GM18526 (cell line): ENCODE data around the gene USP34.

Source experiments
- POLR2A ChIP-seq: IDR thresholded peaks from 3 replicates; pipeline ENCODE4 v1.6.1; 2011; ENCODE audit not compliant: insufficient read length; ENCODE audit errors: extremely low read depth

USP34 gene

DNA sequence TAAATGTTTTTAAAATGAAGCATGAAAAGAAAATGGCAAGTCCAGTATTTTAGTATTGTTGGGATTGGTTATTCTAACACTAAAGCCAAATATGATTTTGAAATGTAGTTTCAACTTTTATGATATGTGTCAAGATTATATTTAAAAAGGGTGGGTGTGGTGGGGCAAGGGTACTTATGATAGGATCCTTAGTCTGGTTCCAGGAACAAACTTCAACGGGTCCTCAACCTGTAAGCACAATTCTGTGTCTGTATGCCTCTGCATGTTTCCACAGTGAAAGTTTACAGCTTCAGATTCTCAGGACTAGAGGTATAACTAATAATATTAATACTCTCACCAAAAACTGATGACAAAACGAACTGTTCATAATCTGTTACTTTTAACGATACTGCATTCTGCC lies 5.8 kb downstream of the USP34 start:
- no peak for TF ChIP-seq POLR2A

DNA sequence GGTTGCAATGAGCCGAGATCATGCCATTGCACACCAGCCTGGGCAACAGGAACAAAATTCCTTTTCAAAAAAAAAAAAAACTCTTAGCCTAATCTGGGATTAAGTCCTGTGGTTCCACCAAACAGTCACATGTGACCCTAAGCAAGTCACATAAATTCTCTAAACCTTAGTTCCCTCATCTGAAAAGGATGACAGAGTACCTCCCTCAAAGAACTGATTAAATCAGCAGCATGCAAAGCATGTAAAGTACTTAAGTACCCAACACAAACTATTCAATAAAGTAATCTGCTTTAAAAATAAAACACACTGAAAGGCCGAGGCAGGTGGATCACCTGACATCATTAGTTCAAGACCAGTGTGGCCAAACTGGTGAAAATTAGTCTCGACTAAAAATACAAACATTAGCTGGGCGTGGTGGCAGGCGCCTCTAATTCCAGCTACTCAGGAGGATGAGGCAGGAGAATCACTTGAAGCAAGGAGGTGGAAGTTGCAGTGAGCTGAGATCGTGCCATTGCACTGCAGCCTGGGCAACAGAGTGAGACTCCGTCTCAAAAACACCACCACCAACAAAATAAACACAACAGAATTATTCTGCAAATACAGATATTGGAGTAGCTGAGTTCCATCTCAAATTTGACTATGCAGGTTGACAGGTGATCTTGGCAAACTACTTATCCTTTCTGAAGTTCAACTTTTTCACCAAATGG lies 7.0 kb downstream of the USP34 start:
- TF ChIP-seq POLR2A = no peak

DNA sequence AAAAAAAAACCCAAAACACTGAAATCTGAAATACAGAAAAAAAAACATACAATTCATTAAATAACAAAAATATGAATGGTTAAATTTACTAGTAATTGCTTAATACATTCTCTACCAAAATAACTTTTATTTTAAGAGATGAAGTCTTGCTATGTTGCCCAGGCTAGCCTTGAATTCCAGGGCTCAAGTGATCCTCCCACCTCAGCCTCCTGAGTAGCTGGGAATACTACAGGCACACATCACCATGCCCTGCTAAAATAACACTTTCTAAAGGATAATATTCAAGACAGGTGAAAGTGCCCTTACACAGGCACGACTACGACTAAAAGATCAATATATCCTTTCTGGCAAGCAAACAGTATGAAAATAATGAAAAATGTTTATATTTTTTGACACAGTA lies 9.5 kb downstream of the USP34 start:
- TF ChIP-seq POLR2A = no peak

DNA sequence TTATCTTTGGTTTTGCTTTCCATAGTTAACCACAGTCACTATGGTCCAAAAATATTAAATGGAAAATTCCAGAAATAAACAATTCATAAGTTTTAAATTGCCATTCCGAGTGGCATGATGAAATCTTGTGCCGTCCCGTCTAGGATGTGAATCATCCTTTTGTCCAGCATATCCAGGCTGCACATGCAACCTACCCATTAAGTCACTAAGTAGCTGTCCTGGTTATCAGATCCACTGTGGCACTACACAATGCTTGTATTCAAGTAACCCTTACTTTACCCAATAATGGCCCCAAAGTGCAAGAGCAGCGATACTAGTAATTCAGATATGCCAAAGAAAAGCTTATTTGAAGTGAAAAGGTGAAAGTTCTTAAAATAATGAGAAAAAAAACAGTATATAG lies 10.7 kb downstream of the USP34 start:
- no peak for TF ChIP-seq POLR2A

DNA sequence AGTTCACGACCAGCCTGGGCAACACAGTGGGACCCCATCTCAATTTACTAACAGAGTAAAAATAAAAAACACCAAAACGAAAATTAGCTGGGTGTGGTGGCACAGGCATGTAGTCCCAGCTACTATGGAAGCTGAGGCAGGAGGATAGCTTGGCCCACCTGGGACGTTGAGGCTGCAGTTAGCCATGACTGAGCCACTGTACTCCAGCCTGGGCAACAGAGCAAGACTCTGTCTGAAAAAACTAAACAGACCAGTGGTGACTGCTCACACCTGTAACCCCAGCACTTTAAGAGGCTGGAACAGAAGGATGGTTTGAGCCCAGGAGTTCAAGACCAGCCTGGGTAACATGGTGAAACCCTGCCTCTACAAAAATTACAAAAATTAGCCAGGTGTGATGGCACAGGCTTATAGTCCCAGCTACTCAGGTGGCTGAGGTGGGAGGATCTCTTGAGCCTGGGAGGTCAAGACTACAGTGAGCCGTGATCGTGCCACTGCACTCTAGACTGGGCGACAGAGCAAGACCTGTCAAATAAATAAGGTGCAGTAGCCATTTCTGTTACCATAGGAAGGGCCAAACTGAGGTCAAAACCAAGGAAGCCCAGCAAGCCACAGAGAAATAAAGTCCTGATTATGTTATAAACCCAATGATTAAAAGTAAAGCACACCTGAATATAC lies 14.0 kb downstream of the USP34 start:
- no peak for TF ChIP-seq POLR2A

DNA sequence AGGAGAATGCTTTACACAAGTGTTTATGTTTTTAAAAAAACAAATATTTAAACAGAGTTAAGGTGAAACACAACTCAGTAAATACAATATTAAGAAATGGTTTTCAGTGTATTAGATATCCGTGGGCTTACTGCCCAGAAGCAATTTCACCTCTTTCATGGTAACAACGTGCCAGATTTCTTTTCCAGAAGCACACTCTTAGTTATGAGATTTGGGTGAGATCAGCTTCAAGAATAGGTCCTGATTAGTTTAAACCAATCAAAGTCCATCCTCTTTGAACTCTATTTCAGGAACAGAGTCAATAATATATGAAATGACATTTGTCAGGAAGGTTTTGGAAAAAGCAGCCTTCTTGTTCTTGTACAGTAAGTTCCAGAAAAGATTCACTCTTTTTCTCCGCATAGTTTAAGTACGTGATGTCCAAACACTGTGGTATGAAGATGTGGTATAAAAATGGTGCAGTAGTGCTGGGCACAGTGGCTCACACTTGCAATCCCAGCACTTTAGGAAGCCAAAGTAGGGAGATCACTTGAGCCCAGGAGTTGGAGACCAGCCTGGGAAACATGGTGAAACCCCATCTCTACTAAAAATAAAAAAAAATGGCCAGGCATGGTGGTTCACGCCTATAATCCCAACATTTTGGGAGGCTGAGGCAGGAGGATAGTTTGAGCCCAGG lies 14.7 kb downstream of the USP34 start:
- no peak for TF ChIP-seq POLR2A

DNA sequence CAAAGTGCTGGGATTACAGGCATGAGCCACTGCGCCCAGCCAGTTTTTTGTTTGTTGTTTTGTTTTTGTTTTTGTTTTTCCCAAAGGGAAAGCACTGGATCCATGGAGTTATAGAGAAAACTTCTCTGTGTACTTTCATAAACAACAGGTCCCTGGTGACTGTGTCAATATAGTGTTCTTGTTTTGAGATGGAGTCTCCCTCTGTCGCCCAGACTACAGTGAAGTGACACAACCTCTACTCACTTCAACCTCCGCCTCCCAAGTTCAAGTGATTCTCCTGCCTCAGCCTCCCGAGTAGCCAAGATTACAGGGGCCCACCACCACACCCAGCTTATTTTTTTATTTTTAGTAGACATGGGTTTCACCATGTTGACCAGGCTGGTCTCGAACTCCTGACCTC lies 16.5 kb downstream of the USP34 start:
- TF ChIP-seq POLR2A = no peak

DNA sequence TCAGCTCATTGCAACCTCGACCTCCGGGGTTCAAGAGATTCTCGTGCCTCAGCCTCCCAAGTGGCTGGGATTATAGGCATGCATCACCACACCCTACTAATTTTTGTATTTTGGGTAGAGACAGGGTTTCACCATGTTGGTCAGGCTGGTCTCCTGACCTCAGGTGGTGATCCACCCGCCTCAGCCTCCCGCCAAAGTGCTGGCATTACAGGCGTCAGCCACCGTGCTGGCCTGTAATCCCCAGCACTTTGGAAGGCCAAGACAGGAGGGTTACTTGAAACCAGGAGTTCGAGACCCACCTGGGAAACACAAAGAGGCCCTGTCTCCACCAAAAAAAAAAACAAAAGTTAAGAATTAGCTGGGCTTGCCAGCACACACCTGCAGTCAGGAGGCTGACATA lies 18.5 kb downstream of the USP34 start:
- no peak for TF ChIP-seq POLR2A

DNA sequence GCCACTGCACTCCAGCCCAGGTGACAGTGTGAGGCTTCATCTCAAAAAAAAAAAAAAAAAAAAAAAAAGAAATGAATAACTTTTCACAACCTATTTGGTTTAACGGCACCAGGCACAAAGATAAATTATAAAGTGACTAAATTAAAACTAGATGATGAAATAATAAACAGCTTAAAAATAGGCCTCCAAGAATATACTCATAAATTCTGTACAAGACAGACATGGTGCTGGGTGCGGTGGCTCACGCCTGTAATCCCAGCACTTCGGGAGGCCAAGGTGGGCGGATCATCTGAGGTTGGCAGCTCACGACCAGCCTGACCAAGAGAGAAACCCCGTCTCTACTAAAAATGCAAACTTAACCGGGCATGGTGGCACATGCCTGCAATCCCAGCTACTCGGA lies 19.7 kb downstream of the USP34 start:
- no peak for TF ChIP-seq POLR2A

DNA sequence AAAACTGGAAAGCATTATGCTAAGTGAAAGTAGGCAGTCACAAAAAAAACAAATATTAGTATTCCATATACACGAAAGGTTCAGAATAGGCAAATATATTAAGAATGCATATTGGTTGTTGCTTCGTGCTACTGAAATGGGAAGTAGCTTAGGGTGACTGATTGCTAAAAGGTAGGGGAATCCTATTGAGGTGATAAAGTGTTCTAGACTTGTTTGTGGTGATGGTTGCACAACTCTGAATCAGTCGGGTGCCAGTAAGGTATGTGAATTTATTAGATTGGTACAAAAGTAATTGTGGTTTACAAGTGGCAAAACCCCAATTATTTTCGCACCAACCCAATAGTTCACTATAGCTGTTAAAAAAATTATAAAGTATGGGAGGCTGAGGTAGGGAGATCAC lies 20.7 kb downstream of the USP34 start:
- no peak for TF ChIP-seq POLR2A

DNA sequence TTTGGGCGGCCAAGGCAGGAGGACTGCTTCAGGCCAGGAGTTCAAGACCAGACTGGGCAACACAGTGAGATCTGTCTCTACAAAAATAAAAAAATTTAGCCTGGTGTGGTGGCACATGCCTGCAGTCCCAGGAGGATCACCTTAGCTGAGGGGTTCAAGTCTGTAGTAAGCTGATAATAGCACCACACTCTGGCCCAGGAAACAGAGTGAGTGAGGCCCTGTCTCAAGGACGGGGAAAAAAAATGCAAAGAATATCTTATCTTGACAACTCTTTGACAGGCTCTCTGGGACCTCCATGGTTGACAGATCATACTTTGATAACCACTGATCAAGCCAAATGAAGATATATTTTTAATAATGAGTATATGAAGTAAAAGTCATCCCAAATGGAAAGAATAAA lies 22.7 kb downstream of the USP34 start:
- no peak for TF ChIP-seq POLR2A

DNA sequence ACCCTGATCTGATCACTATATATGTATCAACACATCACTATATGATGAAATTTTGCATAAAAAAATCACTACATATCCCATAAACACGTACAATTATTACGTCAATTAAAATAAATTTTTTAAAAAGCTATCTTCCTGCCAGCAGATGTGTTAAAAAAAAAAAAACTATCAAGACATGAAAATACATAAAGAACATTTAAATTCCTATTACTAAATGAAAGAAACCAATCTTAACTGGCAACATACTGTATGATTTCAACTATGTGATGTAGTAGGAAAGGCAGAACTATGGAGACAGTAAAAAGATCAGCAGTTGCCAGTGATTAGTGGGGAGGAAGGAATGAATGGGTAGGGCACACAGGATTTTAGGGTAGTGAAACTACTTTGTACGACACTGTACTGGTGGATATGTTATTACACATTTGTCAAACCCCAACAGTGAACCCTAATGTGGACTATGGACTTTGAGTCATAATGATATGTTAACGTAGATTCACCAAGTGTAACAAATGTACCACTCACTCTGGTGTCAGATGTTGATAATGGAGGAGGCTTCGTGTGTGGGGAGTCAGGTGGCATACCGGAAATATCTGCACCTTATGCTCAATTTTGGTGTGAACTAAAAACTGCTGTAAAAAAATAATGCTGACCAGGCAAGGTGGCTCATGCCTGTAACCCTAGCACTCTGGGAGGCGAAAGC lies 27.4 kb downstream of the USP34 start:
- no peak for TF ChIP-seq POLR2A

DNA sequence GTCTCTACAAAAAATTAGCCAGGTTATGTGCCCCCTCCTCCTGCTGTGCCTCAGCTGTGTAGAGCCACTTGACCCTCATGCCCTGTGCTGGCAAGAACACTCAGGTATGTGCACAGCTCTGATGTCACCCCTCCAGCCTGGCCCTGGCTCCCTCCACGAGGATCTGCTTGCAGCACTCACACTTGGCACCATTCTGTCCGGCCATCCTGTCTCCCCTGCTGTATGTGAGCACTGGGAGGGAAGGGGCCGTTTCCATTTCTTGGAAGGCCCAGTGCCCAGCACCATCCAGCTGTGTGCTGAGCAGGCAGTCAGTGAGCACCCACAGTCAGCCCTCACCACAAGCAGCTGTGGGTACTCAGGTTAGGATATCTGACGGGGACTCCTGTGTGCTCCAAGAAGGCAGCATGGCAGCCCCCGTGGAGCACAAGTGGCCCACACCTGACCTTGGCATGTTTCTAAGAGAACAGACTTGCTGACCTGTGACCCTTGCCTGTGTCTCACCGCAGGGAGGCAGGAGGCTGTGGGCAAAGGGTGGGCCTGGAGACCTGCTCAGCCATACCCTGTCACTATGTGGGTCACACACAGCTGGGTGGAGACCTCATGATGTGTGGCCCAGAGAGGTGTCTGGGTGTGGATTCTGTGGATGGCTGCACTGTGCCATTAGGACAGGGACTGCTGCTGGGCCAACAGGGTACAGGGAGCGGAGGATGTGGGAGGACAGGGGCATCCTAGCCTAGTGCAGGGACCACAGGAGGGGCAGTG lies 31.5 kb downstream of the USP34 start:
- TF ChIP-seq POLR2A = no peak

DNA sequence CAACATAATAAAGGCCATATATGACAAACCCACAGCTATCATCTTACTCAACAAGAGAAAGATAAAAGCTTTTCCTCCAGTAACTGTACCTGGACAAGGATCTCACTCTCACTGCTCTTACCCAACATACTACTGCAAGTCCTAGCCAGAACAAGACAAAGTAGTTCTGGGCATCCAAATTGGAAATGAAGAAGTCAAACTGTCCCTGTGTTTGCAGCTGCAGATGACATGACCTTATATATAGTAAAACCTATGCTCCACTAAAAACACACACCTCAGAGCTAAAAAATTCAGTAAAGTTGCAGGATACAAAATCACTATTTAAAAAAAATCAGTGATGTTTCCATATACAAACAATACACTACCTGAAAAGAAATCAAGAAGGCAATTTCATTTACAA lies 32.2 kb downstream of the USP34 start:
- no peak for TF ChIP-seq POLR2A

DNA sequence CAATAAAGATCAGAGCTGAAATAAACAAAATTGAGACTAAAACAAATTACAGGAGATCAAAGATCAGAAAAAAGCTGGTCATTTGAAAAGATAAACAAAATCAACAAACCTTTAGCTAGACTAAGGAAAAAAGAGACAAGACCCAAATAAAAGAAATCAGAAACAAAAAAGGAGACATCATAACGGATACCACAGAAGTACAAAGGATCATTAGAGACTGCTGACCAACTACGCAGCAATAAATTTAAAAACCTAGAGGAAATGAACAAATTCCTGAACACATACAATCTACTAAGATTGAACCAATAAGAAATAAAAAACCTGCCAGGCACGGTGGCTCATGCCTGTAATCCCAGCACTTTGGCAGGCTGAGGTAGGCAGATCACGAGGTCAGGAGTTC lies 33.7 kb downstream of the USP34 start:
- no peak for TF ChIP-seq POLR2A
